ENCODE data around the gene SPAG7.

The SPAG7 gene

GRCh38 chr17:4949321-4950074 lies 18.1 kb downstream of the SPAG7 start:
- peak; percentile 49 for DNase-seq

GRCh38 chr17:4948931-4949320 lies 18.7 kb downstream of the SPAG7 start:
- peak; percentile 77 for DNase-seq

- peak; percentile 76 for DNase-seq
These were observed 19.3 kb downstream of the SPAG7 start, which contains the start of gene PFN1 for GRCh38 chr17:4948166-4948930. Gene PFN1, minus strand, starts transcription at chr17:4948530. Its CDS starts 136 bp downstream, at chr17:4948394.

GRCh38 chr17:4947411-4948165 lies 20.0 kb downstream of the SPAG7 start:
- no peak for DNase-seq

GRCh38 chr17:4947010-4947410 lies 20.6 kb downstream of the SPAG7 start:
- DNase-seq, result no peak

- no peak for DNase-seq
These were observed 21.2 kb downstream of the SPAG7 start for GRCh38 chr17:4946312-4946976.

- DNase-seq, result no peak
These were observed 21.7 kb downstream of the SPAG7 start for GRCh38 chr17:4945944-4946280.

- DNase-seq, result no peak
These were observed 22.3 kb downstream of the SPAG7 start for GRCh38 chr17:4945176-4945943.

GRCh38 chr17:4944554-4945175 lies 23.0 kb downstream of the SPAG7 start:
- DNase-seq, result no peak

- no peak for DNase-seq
These were observed 23.5 kb downstream of the SPAG7 start for GRCh38 chr17:4944163-4944553.

- no peak for DNase-seq
These were observed 24.7 kb downstream of the SPAG7 start for GRCh38 chr17:4942760-4943508.

- DNase-seq, result no peak
These were observed 26.4 kb downstream of the SPAG7 start for GRCh38 chr17:4941319-4941610.

- no peak for DNase-seq
These were observed 26.9 kb downstream of the SPAG7 start for GRCh38 chr17:4940555-4941318.

- peak; percentile 100 for DNase-seq
These were observed 27.6 kb downstream of the SPAG7 start, which contains the start of the genes RNF167 and SLC25A11 for GRCh38 chr17:4939796-4940554. Gene RNF167, plus strand, starts transcription at chr17:4940268. Its CDS starts 642 bp downstream, at chr17:4940910. Gene SLC25A11, minus strand, starts transcription at chr17:4940046. Its CDS starts 136 bp downstream, at chr17:4939910.

- DNase-seq, result no peak
These were observed 28.1 kb downstream of the SPAG7 start for GRCh38 chr17:4939546-4939795.

- no peak for DNase-seq
These were observed 28.7 kb downstream of the SPAG7 start for GRCh38 chr17:4938688-4939545.

GRCh38 chr17:4938069-4938491 lies 29.5 kb downstream of the SPAG7 start:
- no peak for DNase-seq

GRCh38 chr17:4937553-4937952 lies 30.1 kb downstream of the SPAG7 start:
- no peak for DNase-seq

- DNase-seq, result no peak
These were observed 31.2 kb downstream of the SPAG7 start for GRCh38 chr17:4936436-4936835.
